ENCODE data around the gene TMEM53. TPM values are rescaled to one million over a fixed set of nuclear protein-coding genes. Genes with fewer than 3 reads are reported as not detected.

The TMEM53 gene
- total and polyA plus RNA-seq, 2 donors (not counting 1 experiment from before 2014, with no cell fraction given), result 8.1 to 11.6 TPM

- Histone ChIP-seq H2AFZ (ENCODE audit: low read length) (no peak overlapping the region), H3K27me3 (ENCODE audit: control insufficient read depth, insufficient read depth, low read length) (no peaks in the 10 kb centered on the region)
Observed at GRCh38 chr1:44609768-44610526, 64.3 kb downstream of the TMEM53 start.

GRCh38 chr1:44609412-44609767, 64.9 kb downstream of the TMEM53 start:
- Histone ChIP-seq H2AFZ (ENCODE audit: low read length) (no peak overlapping the region), H4K20me1 (ENCODE audit: control insufficient read depth, extremely low read depth, insufficient read depth, low read length) (no peaks in the 10 kb centered on the region), H3K27ac (ENCODE audit: insufficient read depth, low read length) (no peak overlapping the region), H3K4me2 (ENCODE audit: extremely low read depth, insufficient read depth, low read length) (no peak overlapping the region), H3K79me2 (ENCODE audit: control insufficient read depth, insufficient read depth, low read length) (no peaks in the 10 kb centered on the region), H3K9ac (ENCODE audit: insufficient read depth, low read length) (no peak overlapping the region), H3K4me3 (replicated peaks in 1 of 4; ENCODE audit: control extremely low read depth in 1 of 4, insufficient read depth in 1 of 4, low read depth in 3 of 4, low read length in 4 of 4) (no peak overlapping the region), H3K36me3 (ENCODE audit: control insufficient read depth, insufficient read depth, low read length) (no peaks in the 10 kb centered on the region), H3K4me1 (ENCODE audit: control insufficient read depth, extremely low read depth, insufficient read depth, low read length) (no peaks in the 10 kb centered on the region), H3K27me3 (ENCODE audit: control insufficient read depth, insufficient read depth, low read length) (no peaks in the 10 kb centered on the region), H3K9me3 (ENCODE audit: control insufficient read depth, insufficient read depth, low read depth, low read length) (no peaks in the 10 kb centered on the region)
- no peak for TF ChIP-seq EZH2 (IDR thresholded peaks at IDR 0.05; ENCODE audit: low read length, missing control alignments)
- TF ChIP-seq, protein P1, sequence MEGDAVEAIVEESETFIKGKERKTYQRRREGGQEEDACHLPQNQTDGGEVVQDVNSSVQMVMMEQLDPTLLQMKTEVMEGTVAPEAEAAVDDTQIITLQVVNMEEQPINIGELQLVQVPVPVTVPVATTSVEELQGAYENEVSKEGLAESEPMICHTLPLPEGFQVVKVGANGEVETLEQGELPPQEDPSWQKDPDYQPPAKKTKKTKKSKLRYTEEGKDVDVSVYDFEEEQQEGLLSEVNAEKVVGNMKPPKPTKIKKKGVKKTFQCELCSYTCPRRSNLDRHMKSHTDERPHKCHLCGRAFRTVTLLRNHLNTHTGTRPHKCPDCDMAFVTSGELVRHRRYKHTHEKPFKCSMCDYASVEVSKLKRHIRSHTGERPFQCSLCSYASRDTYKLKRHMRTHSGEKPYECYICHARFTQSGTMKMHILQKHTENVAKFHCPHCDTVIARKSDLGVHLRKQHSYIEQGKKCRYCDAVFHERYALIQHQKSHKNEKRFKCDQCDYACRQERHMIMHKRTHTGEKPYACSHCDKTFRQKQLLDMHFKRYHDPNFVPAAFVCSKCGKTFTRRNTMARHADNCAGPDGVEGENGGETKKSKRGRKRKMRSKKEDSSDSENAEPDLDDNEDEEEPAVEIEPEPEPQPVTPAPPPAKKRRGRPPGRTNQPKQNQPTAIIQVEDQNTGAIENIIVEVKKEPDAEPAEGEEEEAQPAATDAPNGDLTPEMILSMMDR (conservative IDR thresholded peaks at IDR 0.05 in 1 of 2, IDR thresholded peaks at IDR 0.05 in 1 of 2; ENCODE audit: low read depth in 1 of 2, low read length in 2 of 2), result peak; percentile 59 to 71
- DNase-seq (ENCODE audit: low read depth in 2 of 2), result peak; percentile 28 to 61

More at GRCh38 chr1:44609768-44610526, 64.3 kb downstream of the TMEM53 start:
- TF ChIP-seq, protein P1 (conservative IDR thresholded peaks at IDR 0.05 in 1 of 2, IDR thresholded peaks at IDR 0.05 in 1 of 2; ENCODE audit: low read depth in 1 of 2, low read length in 2 of 2), result no peak
- no peak for TF ChIP-seq EZH2 (IDR thresholded peaks at IDR 0.05; ENCODE audit: low read length, missing control alignments)
- H3K4me3 ChIP-seq (replicated peaks in 1 of 4; ENCODE audit: control extremely low read depth in 1 of 4, insufficient read depth in 1 of 4, low read depth in 3 of 4, low read length in 4 of 4), result no peak overlapping the region
- H3K4me1 ChIP-seq (ENCODE audit: control insufficient read depth, extremely low read depth, insufficient read depth, low read length), result no peaks in the 10 kb centered on the region
- no peak overlapping the region for H3K4me2 ChIP-seq (ENCODE audit: extremely low read depth, insufficient read depth, low read length)
- DNase-seq (ENCODE audit: low read depth in 2 of 2), result no peak
- H3K9ac ChIP-seq (ENCODE audit: insufficient read depth, low read length), result no peak overlapping the region
- H3K9me3 ChIP-seq (ENCODE audit: control insufficient read depth, insufficient read depth, low read depth, low read length), result no peaks in the 10 kb centered on the region
- H4K20me1 ChIP-seq (ENCODE audit: control insufficient read depth, extremely low read depth, insufficient read depth, low read length), result no peaks in the 10 kb centered on the region
- no peaks in the 10 kb centered on the region for H3K36me3 ChIP-seq (ENCODE audit: control insufficient read depth, insufficient read depth, low read length)
- no peaks in the 10 kb centered on the region for H3K79me2 ChIP-seq (ENCODE audit: control insufficient read depth, insufficient read depth, low read length)
- H3K27ac ChIP-seq (ENCODE audit: insufficient read depth, low read length), result no peak overlapping the region

- Histone ChIP-seq H3K4me1 (ENCODE audit: control insufficient read depth, extremely low read depth, insufficient read depth, low read length) (no peaks in the 10 kb centered on the region), H3K4me3 (replicated peaks in 1 of 4; ENCODE audit: control extremely low read depth in 1 of 4, insufficient read depth in 1 of 4, low read depth in 3 of 4, low read length in 4 of 4) (no peak overlapping the region), H4K20me1 (ENCODE audit: control insufficient read depth, extremely low read depth, insufficient read depth, low read length) (no peaks in the 10 kb centered on the region), H3K27ac (ENCODE audit: insufficient read depth, low read length) (no peak overlapping the region), H2AFZ (ENCODE audit: low read length) (no peak overlapping the region), H3K36me3 (ENCODE audit: control insufficient read depth, insufficient read depth, low read length) (no peaks in the 10 kb centered on the region), H3K27me3 (ENCODE audit: control insufficient read depth, insufficient read depth, low read length) (peaks cover 9% of the 10 kb centered on the region), H3K79me2 (ENCODE audit: control insufficient read depth, insufficient read depth, low read length) (no peaks in the 10 kb centered on the region), H3K4me2 (ENCODE audit: extremely low read depth, insufficient read depth, low read length) (no peak overlapping the region), H3K9me3 (ENCODE audit: control insufficient read depth, insufficient read depth, low read depth, low read length) (no peaks in the 10 kb centered on the region), H3K9ac (ENCODE audit: insufficient read depth, low read length) (no peak overlapping the region)
- no peak for TF ChIP-seq EZH2 (IDR thresholded peaks at IDR 0.05; ENCODE audit: low read length, missing control alignments)
- TF ChIP-seq, protein P1 (conservative IDR thresholded peaks at IDR 0.05 in 1 of 2, IDR thresholded peaks at IDR 0.05 in 1 of 2; ENCODE audit: low read depth in 1 of 2, low read length in 2 of 2), result peak; percentile 9 to 22
- DNase-seq (ENCODE audit: low read depth in 2 of 2), result no peak
Observed at GRCh38 chr1:44608141-44608540, 66.1 kb downstream of the TMEM53 start.
